OCI-LY3 (cell line): ENCODE measurements around the gene NDUFAF8.

Experiments
- EZH2phosphoT487 ChIP-seq: fragments of 200-600 bp; shearing (Covaris generic); IDR thresholded peaks from 2 replicates; pipeline ENCODE4 v1.6.1; 2018; ENCODE audit warnings: antibody characterized with exemption, mixed run types, low read depth
- TF ChIP-seq, protein P1 (sequence below): fragments of 200-600, 300-600 bp; sonication (generic); IDR thresholded peaks from 2 replicates; pipeline ENCODE4 v1.5.1; 2014; ENCODE audit warnings: antibody characterized with exemption, low read length, low read depth

- TF ChIP-seq, protein P1, sequence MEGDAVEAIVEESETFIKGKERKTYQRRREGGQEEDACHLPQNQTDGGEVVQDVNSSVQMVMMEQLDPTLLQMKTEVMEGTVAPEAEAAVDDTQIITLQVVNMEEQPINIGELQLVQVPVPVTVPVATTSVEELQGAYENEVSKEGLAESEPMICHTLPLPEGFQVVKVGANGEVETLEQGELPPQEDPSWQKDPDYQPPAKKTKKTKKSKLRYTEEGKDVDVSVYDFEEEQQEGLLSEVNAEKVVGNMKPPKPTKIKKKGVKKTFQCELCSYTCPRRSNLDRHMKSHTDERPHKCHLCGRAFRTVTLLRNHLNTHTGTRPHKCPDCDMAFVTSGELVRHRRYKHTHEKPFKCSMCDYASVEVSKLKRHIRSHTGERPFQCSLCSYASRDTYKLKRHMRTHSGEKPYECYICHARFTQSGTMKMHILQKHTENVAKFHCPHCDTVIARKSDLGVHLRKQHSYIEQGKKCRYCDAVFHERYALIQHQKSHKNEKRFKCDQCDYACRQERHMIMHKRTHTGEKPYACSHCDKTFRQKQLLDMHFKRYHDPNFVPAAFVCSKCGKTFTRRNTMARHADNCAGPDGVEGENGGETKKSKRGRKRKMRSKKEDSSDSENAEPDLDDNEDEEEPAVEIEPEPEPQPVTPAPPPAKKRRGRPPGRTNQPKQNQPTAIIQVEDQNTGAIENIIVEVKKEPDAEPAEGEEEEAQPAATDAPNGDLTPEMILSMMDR, result no peak
- no peak for TF ChIP-seq EZH2phosphoT487
Observed at GRCh38 chr17:81246679-81247338, 7.7 kb downstream of the NDUFAF8 start.
